Measurements from ENCODE around the gene AHSG. TPM values are rescaled to one million over a fixed set of nuclear protein-coding genes. Genes with fewer than 3 reads are reported as not detected.
A peak's percentile ranks its signal among the peaks of the same experiment; 100 is the strongest.
"Not testable (repeated sequence)": the region's sequence is repeated elsewhere in the genome, so short reads cannot be mapped to it uniquely, and the experiment has no call there.

The AHSG gene
- polyA plus RNA-seq, 6 donors from 2014 or later: not detected

DNA sequence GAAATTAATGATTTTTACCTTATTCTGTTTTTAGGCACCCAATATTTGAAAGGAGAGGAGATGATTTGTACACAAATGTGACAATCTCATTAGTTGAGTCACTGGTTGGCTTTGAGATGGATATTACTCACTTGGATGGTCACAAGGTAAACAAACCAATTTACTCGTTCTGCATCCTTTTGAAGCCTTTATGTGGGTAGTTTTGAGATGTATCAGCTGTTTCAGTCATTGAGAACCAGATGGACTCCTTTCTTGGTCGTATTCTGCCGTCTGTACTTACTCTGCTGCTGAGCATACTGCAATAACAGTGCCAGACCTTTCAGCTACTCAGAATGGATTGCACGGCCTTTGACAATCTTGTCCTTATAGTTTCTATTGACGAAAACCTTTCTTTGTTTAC lies 29.0 kb upstream of the AHSG start:
- H3K27ac Mint-ChIP-seq: no peak overlapping the region
- no peaks in the 10 kb centered on the region for H3K27me3 Mint-ChIP-seq
- peaks cover 25 to 47% of the 10 kb centered on the region in 2 donors for H3K36me3 Mint-ChIP-seq
- no peaks in the 10 kb centered on the region for H3K9me3 Mint-ChIP-seq
- H3K4me3 Mint-ChIP-seq: no peak overlapping the region
- DNase-seq (no peak), ATAC-seq (ENCODE audit: low read depth in 2 of 2) (no peak)
- H3K4me1 Mint-ChIP-seq: no peaks in the 10 kb centered on the region

DNA sequence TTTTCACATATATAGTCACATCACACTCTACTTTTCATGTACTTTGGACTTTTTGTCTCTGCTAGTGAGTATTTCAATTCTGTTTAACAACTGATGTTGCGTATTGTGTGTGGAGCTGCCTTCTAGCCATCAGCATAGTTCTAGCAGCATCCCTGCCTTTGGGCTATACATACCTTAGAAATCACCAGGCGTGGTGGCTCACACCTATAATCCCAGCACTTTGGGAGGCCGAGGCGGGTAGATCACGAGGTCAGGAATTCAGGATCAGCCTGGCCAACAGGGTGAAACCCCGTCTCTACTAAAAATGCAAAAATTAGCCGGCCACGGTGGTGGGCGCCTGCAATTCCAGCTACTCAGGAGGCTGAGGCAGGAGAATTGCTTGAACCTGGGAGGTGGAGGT lies 26.6 kb upstream of the AHSG start:
- H3K4me1 Mint-ChIP-seq; H3K27me3 Mint-ChIP-seq; H3K4me3 Mint-ChIP-seq; H3K9me3 Mint-ChIP-seq; H3K27ac Mint-ChIP-seq; DNase-seq; ATAC-seq (ENCODE audit: low read depth in 2 of 2): not testable (repeated sequence)
- peaks cover 21 to 34% of the 10 kb centered on the region in 2 donors for H3K36me3 Mint-ChIP-seq

DNA sequence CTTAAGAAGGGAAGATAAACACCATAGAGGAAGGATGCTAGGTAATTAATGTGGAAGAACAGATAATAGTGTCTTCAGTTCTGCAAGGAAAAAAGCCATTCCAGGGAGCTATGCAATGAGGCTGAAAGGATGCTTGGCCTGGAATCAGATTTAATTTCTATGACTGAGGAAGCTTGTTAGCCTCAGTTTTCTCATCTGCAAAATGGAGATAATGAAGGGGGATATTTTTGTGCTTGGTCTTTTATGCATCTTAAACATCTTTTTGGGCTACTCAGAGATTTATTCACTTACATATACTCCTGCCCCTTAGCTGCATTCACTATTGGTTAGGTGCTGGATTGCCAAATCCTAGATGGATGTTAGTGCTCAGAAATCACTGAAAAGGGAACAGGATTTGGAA lies 25.7 kb upstream of the AHSG start:
- ATAC-seq (ENCODE audit: low read depth in 2 of 2): no peak

DNA sequence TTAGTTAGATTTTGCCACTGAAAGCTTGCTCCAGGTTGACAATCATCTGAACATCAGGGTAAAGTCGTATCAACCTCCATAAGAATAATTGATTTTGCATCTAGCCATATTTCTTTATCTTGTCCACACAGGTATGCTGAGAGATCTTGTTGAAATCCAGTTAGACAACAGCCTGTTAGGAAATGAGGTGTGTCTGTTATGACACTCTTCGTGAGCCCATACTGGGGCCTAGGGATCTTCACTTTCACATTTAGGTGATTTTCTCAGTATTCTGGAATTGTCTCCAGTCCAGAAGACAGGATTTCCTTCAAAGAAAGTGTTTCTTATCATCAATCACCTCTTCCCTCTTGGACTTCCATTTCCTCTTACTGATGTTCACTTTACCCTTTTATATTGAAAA lies 24.2 kb upstream of the AHSG start:
- Mint-ChIP-seq H3K27ac (no peak overlapping the region), H3K9me3 (no peaks in the 10 kb centered on the region), H3K36me3 (peaks cover 15 to 17% of the 10 kb centered on the region in 2 donors), H3K4me3 (no peak overlapping the region), H3K4me1 (no peaks in the 10 kb centered on the region), H3K27me3 (peaks cover 0 to 4% (median 0%) of the 10 kb centered on the region in 3 donors)
- ATAC-seq (ENCODE audit: low read depth in 2 of 2): no peak
- no peak for DNase-seq

More for the DNA sequence above, 25.7 kb upstream of the AHSG start:
- H3K9me3 Mint-ChIP-seq: no peaks in the 10 kb centered on the region
- no peaks in the 10 kb centered on the region for H3K27me3 Mint-ChIP-seq
- no peak overlapping the region for H3K27ac Mint-ChIP-seq
- H3K4me3 Mint-ChIP-seq: no peak overlapping the region
- peaks cover 21 to 24% of the 10 kb centered on the region in 2 donors for H3K36me3 Mint-ChIP-seq
- no peaks in the 10 kb centered on the region for H3K4me1 Mint-ChIP-seq
- no peak for DNase-seq

DNA sequence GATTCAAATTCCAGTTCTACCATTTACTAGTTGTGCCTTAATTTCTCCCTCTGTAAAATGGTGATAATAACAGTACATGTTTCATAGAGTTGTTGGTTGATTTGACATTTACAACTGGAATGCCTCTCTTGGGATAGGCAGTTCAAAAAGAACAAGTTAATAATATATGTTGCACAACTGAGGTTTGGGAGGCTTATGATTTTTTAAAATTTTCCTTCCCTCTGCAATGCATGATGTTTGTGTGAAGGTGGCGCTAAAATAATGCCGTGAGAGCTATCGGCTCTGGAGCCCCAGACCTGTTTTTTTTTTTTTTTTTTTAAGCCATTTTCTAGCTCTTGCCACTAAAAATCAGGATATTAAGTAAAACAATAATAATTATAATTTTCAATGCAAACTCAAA lies 23.7 kb upstream of the AHSG start:
- Mint-ChIP-seq H3K27me3 (peaks cover 0 to 4% (median 0%) of the 10 kb centered on the region in 3 donors), H3K36me3 (peaks cover 10 to 16% of the 10 kb centered on the region in 2 donors), H3K4me1 (no peaks in the 10 kb centered on the region), H3K27ac (no peak overlapping the region), H3K4me3 (no peak overlapping the region), H3K9me3 (no peaks in the 10 kb centered on the region)
- ATAC-seq (ENCODE audit: low read depth in 2 of 2) (no peak), DNase-seq (no peak)

DNA sequence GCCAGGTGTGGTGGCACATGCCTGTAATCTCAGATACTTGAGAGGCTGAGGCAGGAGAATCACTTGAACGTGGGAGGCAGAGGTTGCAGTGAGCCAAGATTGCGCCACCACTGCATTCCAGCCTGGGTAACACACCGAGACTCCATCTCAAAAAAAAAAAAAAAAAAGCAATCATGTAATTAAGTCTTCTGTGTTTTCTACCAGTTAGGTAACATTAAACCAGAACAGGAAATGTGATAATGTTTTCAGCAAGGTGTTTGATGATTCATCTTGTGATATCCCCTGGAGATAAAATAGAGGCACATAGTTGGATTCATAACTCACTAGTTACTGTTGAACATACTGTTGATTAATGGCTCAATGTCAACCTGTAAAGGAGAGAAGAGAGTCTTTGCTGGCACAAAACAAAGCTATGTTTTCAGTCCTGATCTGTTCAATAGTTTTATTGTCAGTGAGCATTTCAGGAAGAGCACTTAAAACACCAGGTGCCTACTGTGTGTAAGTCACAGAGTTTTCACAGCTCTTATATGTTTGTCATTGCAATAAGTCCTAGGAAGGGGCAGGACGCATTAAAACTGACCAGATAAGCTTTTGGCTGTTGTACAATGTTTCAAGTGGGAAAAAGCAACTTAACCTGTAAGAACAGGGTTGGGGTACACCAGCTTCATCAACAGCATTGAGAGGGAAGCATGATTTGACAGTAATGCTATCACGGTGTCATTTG lies 22.8 kb upstream of the AHSG start:
- no peak overlapping the region for H3K27ac Mint-ChIP-seq
- H3K27me3 Mint-ChIP-seq: peaks cover 0 to 4% (median 0%) of the 10 kb centered on the region in 3 donors
- ATAC-seq (ENCODE audit: low read depth in 2 of 2) (no peak), DNase-seq (no peak)
- H3K4me3 Mint-ChIP-seq: no peak overlapping the region
- peaks cover 1 to 7% of the 10 kb centered on the region in 2 donors for H3K36me3 Mint-ChIP-seq
- H3K4me1 Mint-ChIP-seq: no peaks in the 10 kb centered on the region
- H3K9me3 Mint-ChIP-seq: no peaks in the 10 kb centered on the region

DNA sequence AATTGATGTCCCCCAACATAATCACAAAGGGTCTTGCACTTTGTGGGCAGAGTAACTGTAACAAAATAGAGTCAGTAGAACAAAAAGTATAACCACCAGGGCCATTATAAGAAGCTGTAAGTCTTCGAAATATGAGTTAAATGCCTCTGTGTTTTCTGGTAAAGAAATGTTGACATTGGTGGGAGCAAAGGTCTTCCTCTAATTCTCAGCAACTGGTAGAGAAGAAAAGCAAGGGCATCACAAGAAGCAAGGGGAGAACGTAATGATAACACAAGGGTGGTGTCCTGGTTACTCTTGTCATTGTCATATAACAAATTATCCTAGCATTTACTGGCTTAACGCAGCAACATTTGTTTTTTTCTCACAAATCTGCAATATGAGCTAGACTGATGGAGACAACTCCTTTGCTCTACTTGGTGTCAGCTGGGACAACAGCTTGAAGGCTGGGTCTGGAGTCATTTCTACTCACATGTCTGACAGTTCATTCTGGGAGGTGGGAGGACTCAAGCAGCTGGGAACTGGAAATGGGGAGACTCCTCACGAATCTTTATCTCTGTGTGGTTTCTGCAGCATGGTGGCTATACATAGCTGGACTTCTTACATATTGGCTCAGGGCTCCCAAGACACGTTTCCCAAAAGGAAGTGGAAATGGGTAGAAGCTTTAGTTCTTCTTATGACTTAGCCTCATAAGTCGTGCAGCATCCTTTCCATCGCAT lies 22.1 kb upstream of the AHSG start:
- H3K27ac Mint-ChIP-seq: no peak overlapping the region
- H3K4me1 Mint-ChIP-seq: no peaks in the 10 kb centered on the region
- no peak overlapping the region for H3K4me3 Mint-ChIP-seq
- ATAC-seq (ENCODE audit: low read depth in 2 of 2): no peak
- H3K36me3 Mint-ChIP-seq: peaks cover 0 to 4% of the 10 kb centered on the region in 2 donors
- no peak for DNase-seq
- peaks cover 0 to 4% (median 0%) of the 10 kb centered on the region in 3 donors for H3K27me3 Mint-ChIP-seq
- no peaks in the 10 kb centered on the region for H3K9me3 Mint-ChIP-seq

DNA sequence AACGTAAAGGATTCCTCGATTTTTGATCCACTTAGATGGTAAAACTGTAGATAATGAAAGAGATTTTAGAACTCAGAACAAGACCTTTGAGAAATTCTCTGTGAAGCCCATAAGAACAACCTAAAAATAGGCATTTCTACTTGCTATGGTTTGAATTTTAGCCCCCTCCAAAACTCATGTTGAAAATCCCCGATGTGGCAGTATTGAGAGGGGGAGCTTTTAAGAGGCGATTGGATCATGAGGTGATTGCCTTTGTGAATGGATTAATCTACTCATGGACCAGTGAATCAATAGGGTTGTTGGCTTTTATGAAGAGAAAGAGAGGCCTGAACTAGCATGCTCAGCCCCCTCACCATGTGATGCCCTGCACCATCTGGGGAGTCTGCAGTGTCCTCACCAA lies 20.2 kb upstream of the AHSG start:
- no peaks in the 10 kb centered on the region for H3K9me3 Mint-ChIP-seq
- H3K36me3 Mint-ChIP-seq: no peaks in the 10 kb centered on the region
- H3K4me1 Mint-ChIP-seq: no peaks in the 10 kb centered on the region
- no peak for DNase-seq
- no peak overlapping the region for H3K27ac Mint-ChIP-seq
- no peak for ATAC-seq (ENCODE audit: low read depth in 2 of 2)
- H3K4me3 Mint-ChIP-seq: no peak overlapping the region
- peaks cover 4 to 7% (median 6%) of the 10 kb centered on the region in 3 donors for H3K27me3 Mint-ChIP-seq

DNA sequence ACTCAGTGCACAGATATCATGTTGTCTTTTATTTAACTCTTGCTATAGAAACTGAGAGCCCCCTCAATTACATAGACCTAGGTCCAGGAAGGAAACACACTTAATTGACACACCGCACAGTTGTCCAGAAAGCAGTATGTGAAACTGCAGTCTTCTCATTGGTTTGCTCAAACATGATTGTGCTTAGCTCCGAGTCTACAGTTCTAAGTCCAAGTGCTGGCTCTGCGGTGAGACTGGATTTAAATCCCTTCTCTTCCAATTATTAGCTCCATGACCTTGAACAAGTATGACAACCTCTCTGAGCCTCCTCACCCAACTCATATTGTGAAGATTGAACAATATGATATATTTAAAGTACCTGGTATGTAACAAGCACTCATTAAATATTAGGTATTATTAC lies 19.0 kb upstream of the AHSG start:
- Mint-ChIP-seq H3K4me3 (no peak overlapping the region), H3K4me1 (no peaks in the 10 kb centered on the region), H3K27me3 (peaks cover 4 to 15% (median 6%) of the 10 kb centered on the region in 3 donors), H3K9me3 (no peaks in the 10 kb centered on the region), H3K36me3 (no peaks in the 10 kb centered on the region), H3K27ac (no peak overlapping the region)
- ATAC-seq (ENCODE audit: low read depth in 2 of 2): no peak
- no peak for DNase-seq

DNA sequence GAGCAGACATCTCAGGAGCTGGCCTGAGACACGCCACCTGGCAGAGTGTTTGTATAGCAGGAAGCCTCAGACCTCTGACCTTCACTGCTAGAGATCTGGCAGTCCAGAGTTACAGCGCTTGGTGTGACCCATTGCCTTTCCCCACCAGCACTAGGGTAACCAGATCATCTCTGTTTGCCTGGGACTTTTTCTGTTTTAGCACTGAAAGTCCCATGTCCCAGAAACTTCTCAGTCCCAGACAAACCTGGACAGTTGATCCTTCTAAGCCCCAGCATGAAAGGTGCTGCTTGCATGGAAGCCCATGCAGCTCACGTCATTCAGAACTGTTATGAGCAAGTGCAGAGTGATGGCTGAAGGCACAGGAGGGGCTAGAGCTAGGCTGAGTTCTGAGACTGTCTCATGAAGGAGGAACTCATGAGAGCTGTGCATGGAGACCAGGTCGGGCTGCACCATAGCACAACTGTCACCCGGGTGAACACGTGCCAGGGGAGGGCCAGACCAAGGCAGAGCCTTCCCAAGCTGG lies 18.2 kb upstream of the AHSG start:
- H3K4me3 Mint-ChIP-seq: no peak overlapping the region
- H3K4me1 Mint-ChIP-seq: no peaks in the 10 kb centered on the region
- ATAC-seq (ENCODE audit: low read depth in 2 of 2) (no peak), DNase-seq (no peak)
- H3K9me3 Mint-ChIP-seq: no peaks in the 10 kb centered on the region
- peaks cover 4 to 15% (median 6%) of the 10 kb centered on the region in 3 donors for H3K27me3 Mint-ChIP-seq
- H3K36me3 Mint-ChIP-seq: no peaks in the 10 kb centered on the region
- H3K27ac Mint-ChIP-seq: no peak overlapping the region

DNA sequence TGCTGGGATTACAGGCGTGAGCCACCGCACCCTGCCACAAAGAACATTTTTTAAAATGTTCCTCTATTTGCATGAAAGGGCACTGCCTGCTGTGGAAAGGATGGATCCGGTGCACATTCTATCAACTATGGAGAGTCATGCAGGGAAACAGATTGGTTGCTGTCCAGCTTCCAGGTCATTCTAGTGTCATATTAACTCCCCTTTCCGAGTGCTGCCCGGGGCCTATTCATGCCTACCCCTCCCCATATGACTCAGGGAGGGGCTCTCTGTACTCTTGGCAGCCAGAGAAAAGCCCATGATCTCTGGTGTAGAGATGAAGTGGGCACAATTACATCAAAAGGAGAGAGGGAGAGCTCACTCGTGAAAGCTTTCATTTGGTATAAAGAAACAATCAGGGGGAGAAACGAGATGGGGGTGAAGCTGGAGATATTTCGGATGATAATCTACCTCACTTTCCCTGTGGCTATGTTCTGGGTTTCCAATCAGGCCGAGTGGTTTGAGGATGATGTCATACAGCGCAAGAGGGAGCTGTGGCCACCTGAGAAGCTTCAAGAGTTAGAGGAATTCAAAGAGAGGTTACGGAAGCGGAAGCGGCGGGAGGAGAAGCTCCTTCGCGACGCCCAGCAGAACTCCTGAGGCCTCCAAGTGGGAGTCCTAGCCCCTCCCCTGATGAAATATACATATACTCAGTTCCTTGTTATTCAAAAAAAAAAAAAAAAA lies 16.1 kb upstream of the AHSG start:
- no peaks in the 10 kb centered on the region for H3K4me1 Mint-ChIP-seq
- ATAC-seq (ENCODE audit: low read depth in 2 of 2) (no peak), DNase-seq (no peak)
- H3K9me3 Mint-ChIP-seq: no peaks in the 10 kb centered on the region
- no peaks in the 10 kb centered on the region for H3K36me3 Mint-ChIP-seq
- peak overlapping the region in 2 of 8 donors; percentile 5 to 38 for H3K4me3 Mint-ChIP-seq
- peaks cover 4 to 15% (median 6%) of the 10 kb centered on the region in 3 donors for H3K27me3 Mint-ChIP-seq
- no peak overlapping the region for H3K27ac Mint-ChIP-seq

DNA sequence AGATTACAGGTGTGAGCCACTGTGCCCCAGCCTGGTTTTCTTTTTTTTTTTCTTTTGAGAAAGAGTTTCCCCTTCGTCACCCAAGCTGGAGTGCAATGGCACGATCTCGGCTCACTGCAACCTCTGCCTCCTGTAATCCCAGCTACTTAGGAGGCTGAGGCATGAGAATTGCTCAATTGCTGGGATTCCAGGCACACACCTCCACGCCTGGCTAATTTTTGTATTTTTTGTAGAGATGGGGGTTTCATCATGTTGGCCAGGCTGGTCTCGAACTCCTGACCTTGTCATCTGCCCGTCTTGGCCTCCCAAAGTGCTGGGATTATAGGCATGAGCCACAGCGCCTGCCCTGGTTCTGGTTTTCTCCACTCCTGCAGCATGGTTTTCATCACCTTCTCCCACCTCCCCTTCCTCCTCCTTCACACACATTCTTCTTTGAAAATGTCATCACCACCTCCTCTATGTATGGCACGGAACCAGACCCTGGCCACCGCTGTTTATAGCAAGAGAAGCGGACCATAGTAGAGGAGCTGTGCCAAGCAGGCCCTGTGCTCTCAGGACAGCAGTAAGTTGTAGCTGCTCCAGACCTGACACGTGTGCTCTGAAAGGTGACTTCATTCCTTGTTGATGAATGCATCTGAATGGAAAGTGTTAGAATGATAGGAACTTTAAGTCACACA lies 14.6 kb upstream of the AHSG start:
- Mint-ChIP-seq H3K4me3 (peak overlapping the region in 1 of 8 donors; percentile 9), H3K27ac (peak overlapping the region in 1 of 6 donors; percentile 29), H3K36me3 (no peaks in the 10 kb centered on the region), H3K9me3 (no peaks in the 10 kb centered on the region), H3K27me3 (peaks cover 2 to 22% (median 10%) of the 10 kb centered on the region in 3 donors), H3K4me1 (no peaks in the 10 kb centered on the region)
- ATAC-seq (ENCODE audit: low read depth in 2 of 2) (no peak), DNase-seq (no peak)

DNA sequence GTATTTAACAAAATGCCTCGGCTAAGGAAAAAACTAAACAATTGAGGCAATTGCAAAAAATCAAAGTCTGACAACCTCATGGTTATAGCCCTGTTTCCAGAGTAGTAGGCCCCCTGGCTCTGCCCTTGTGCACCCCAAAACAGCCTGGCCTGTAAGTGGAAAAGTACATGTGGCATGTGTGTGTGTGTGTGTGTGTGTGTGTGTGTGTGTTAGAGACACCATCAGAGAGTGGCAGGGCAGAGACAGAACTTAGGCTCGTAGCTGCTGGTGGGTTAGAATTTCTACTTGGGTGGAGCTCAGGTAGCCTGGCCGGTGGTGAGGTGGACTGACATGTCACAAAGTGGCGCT lies 14.1 kb upstream of the AHSG start:
- H3K4me1 Mint-ChIP-seq: no peaks in the 10 kb centered on the region
- DNase-seq (no peak), ATAC-seq (ENCODE audit: low read depth in 2 of 2) (no peak)
- no peak overlapping the region for H3K27ac Mint-ChIP-seq
- peaks cover 0 to 23% (median 11%) of the 10 kb centered on the region in 3 donors for H3K27me3 Mint-ChIP-seq
- no peaks in the 10 kb centered on the region for H3K9me3 Mint-ChIP-seq
- no peaks in the 10 kb centered on the region for H3K36me3 Mint-ChIP-seq
- H3K4me3 Mint-ChIP-seq: no peak overlapping the region

Data from naive B cell (primary cell).